Thoracic aorta (tissue), 2 donors: Measurements from ENCODE around the gene VIM. TPM values are rescaled to one million over a fixed set of nuclear protein-coding genes. Genes with fewer than 3 reads are reported as not detected.

Experiments
- ATAC-seq: fragments of 150-250 bp; one replicate; pipeline ENCODE4 v1.8.0; 2017; ENCODE audit warnings: low read depth; ENCODE audit not compliant: insufficient number of reproducible peaks, low FRiP score
- DNase-seq: peaks from one replicate; pipeline ENCODE4 v3.0.0-alpha.2; 2020; ENCODE audit warnings: low spot score
- H3K27ac ChIP-seq, 2 donors: fragments of 200-600 bp; sonication (generic); 1 replicate in 1 of 2; 2 replicates in 1 of 2; pipeline ENCODE4 v1.5.1; 2016; ENCODE audit warnings: mild to moderate bottlenecking in 2 of 2, moderate library complexity in 2 of 2
- H3K27me3 ChIP-seq: fragments of 200-600 bp; sonication (generic); replicated peaks from 2 replicates; pipeline ENCODE4 v1.6.0; 2016; ENCODE audit warnings: mild to moderate bottlenecking; ENCODE audit not compliant: insufficient read depth
- H3K36me3 ChIP-seq: fragments of 200-600 bp; sonication (generic); one replicate; pipeline ENCODE4 v1.5.1; 2016
- H3K4me1 ChIP-seq, 2 donors: fragments of 200-600 bp; sonication (generic); 1 replicate in 1 of 2; 2 replicates in 1 of 2; pipeline versions ENCODE4 v1.5.1 to v1.6.0; 2016; ENCODE audit warnings: low read depth in 2 of 2, mild to moderate bottlenecking in 1 of 2; ENCODE audit not compliant: control insufficient read depth in 1 of 2
- H3K4me3 ChIP-seq: fragments of 200-600 bp; sonication (generic); 2 replicates; pipeline ENCODE4 v1.5.1; 2016; ENCODE audit warnings: mild to moderate bottlenecking
- H3K9me3 ChIP-seq: fragments of 200-600 bp; sonication (generic); 2 replicates; pipeline ENCODE4 v1.5.1; 2016
- CTCF ChIP-seq: fragments of 200-600 bp; sonication (generic); IDR thresholded peaks from one replicate; pipeline ENCODE4 v1.5.1; 2019; ENCODE audit warnings: antibody characterized with exemption
- total RNA-seq, 2 donors: library from RNA; depleted of rRNA; stranded (reverse); fragments of >200 nt; gene quantifications; one replicate each; pipeline versions ENCODE4 v1.1.0 to v1.2.3, GENCODE V29; 2016

VIM gene
- total RNA-seq, 2 donors from 2014 or later = 5,884 to 8,033 TPM

GRCh38 chr10:17231788-17232187 lies 3.7 kb downstream of the VIM start:
- Histone ChIP-seq H3K36me3 (peaks cover 61% of the 10 kb centered on the region), H3K4me1 (peaks cover 37 to 57% of the 10 kb centered on the region in 2 donors), H3K4me3 (peak overlapping the region; percentile 96), H3K27me3 (no peaks in the 10 kb centered on the region), H3K9me3 (no peaks in the 10 kb centered on the region), H3K27ac (peak overlapping the region; percentile 66 to 99)
- DNase-seq (no peak), ATAC-seq (no peak)
- no peak for TF ChIP-seq CTCF

- peak overlapping the region; percentile 66 to 99 for H3K27ac ChIP-seq
- ATAC-seq (no peak), DNase-seq (no peak)
- peaks cover 35 to 57% of the 10 kb centered on the region in 2 donors for H3K4me1 ChIP-seq
- H3K27me3 ChIP-seq = no peaks in the 10 kb centered on the region
- no peak for TF ChIP-seq CTCF
- H3K9me3 ChIP-seq = no peaks in the 10 kb centered on the region
- peak overlapping the region; percentile 96 for H3K4me3 ChIP-seq
- H3K36me3 ChIP-seq = peaks cover 68% of the 10 kb centered on the region
Observed at GRCh38 chr10:17232276-17232960, 4.4 kb downstream of the VIM start.

- Histone ChIP-seq H3K4me1 (peaks cover 35 to 64% of the 10 kb centered on the region in 2 donors), H3K9me3 (no peaks in the 10 kb centered on the region), H3K27ac (peak overlapping the region; percentile 66 to 99), H3K27me3 (no peaks in the 10 kb centered on the region), H3K36me3 (peaks cover 68% of the 10 kb centered on the region), H3K4me3 (peak overlapping the region; percentile 96)
- DNase-seq (no peak), ATAC-seq (no peak)
- no peak for TF ChIP-seq CTCF
Observed at GRCh38 chr10:17233286-17233991, 5.4 kb downstream of the VIM start.

- H3K27me3 ChIP-seq = no peaks in the 10 kb centered on the region
- no peak for TF ChIP-seq CTCF
- H3K9me3 ChIP-seq = no peaks in the 10 kb centered on the region
- ATAC-seq (no peak), DNase-seq (no peak)
- H3K27ac ChIP-seq = peak overlapping the region; percentile 66 to 99
- peak overlapping the region; percentile 96 for H3K4me3 ChIP-seq
- H3K36me3 ChIP-seq = peaks cover 68% of the 10 kb centered on the region
- H3K4me1 ChIP-seq = peaks cover 35 to 67% of the 10 kb centered on the region in 2 donors
Observed at GRCh38 chr10:17234431-17234945, 6.4 kb downstream of the VIM start.

GRCh38 chr10:17235136-17235535 lies 7.1 kb downstream of the VIM start:
- peak overlapping the region; percentile 96 for H3K4me3 ChIP-seq
- H3K27me3 ChIP-seq = no peaks in the 10 kb centered on the region
- ATAC-seq (no peak), DNase-seq (no peak)
- peaks cover 35 to 67% of the 10 kb centered on the region in 2 donors for H3K4me1 ChIP-seq
- H3K9me3 ChIP-seq = no peaks in the 10 kb centered on the region
- peak; percentile 16 for TF ChIP-seq CTCF
- H3K27ac ChIP-seq = peak overlapping the region; percentile 66 to 99
- peaks cover 68% of the 10 kb centered on the region for H3K36me3 ChIP-seq
